GM12873 (cell line): ENCODE data around the gene FOXC1.

Experiments
- CTCF ChIP-seq: IDR thresholded peaks from 2 replicates; pipeline ENCODE4 v1.5.1; 2012; ENCODE audit warnings: low read depth, mild to moderate bottlenecking, moderate library complexity, low read length, control low read depth; ENCODE audit not compliant: insufficient read depth; ENCODE audit errors: missing control alignments

The FOXC1 gene

GRCh38 chr6:1591243-1591642, 18.5 kb upstream of the FOXC1 start:
- no peak for TF ChIP-seq CTCF

- TF ChIP-seq CTCF, result no peak
These were observed 17.8 kb upstream of the FOXC1 start for GRCh38 chr6:1591926-1592325.

- TF ChIP-seq CTCF, result no peak
These were observed 16.9 kb upstream of the FOXC1 start for GRCh38 chr6:1592852-1593251.

DNA sequence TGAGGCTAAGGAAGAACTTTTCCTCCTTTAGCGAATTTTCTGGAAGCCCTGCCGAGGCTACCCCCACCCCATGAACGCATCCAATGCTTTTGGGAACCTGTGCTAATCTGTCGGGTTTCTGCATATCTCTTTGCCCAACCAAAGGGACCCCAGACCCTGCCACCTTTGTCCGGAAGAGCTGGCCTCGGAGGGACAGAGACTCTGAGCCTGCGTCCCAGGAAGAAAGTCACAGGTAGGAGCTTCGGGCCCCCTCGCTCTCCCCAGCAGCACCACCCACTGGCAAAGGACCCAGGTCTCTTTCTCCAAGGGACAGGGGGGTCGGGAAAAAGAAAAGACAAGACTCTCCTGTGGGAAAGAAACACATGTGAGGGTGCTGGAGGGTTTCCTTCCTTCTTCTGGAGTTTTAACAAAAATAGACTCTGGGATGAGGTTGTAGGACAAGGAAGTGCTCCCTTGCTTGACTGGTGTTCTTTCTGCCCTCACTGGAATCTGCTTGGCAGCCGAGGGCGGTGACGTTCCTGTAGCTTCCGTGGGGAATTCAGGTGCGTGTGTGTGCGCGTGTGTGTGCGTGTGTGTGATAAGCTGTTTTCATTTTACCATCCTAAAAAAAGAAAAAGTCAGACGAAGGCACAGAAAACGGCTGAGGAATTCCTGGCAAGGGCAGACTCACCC, 16.3 kb upstream of the FOXC1 start:
- no peak for TF ChIP-seq CTCF

DNA sequence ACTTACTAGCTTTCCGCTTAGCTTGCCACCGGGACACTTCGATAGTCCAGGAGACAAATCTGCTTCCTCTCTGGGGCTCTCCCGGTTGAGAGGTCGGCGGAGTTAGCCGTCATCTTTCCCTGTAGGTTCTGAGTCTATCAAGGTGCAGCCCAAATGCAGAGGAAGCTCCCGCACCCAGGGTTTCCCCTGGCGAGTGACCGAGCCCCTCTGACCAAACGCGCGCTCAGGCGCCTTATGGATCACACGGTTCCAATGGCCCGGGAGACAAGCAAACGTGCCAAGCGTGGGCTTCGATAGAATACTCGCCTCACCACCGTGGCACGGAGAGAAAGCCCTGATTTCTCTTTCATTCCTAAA, 15.8 kb upstream of the FOXC1 start:
- TF ChIP-seq CTCF, result no peak

DNA sequence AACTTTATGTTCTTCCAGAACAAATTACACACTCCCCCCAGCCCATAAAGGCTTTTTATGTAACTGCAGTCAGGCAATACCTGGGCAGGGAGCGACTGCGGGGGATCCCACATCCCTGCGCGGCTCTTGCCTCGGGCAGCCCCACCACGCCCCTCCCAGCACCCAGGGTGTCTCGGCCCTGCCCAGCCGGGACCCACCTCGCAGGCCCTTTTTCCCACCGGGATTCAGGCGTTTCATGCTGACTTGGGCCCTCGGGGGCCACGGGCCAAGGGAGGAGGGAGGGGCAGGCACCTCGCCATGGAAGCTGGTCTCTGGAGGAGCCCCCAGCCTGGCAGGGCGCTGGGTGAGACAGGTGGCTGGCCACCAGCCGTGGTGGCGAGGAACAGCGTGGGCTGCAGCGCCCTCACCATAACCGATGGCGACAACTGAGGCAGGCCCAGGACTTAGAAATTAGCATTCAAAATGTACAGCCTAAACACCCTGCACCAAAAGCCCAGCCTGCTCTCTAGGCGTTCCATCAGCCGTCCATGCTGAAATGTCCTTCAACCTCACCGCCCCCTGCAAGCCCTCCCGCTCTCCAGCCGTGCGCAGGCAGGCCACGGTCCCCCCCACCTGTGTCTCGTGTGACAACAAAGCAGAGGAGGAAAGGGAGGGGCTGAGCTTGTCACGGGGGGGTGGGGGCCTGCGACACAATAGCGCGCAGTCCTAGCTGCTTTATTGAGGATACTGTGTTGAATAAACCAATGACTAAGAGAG, 15.1 kb upstream of the FOXC1 start:
- no peak for TF ChIP-seq CTCF

DNA sequence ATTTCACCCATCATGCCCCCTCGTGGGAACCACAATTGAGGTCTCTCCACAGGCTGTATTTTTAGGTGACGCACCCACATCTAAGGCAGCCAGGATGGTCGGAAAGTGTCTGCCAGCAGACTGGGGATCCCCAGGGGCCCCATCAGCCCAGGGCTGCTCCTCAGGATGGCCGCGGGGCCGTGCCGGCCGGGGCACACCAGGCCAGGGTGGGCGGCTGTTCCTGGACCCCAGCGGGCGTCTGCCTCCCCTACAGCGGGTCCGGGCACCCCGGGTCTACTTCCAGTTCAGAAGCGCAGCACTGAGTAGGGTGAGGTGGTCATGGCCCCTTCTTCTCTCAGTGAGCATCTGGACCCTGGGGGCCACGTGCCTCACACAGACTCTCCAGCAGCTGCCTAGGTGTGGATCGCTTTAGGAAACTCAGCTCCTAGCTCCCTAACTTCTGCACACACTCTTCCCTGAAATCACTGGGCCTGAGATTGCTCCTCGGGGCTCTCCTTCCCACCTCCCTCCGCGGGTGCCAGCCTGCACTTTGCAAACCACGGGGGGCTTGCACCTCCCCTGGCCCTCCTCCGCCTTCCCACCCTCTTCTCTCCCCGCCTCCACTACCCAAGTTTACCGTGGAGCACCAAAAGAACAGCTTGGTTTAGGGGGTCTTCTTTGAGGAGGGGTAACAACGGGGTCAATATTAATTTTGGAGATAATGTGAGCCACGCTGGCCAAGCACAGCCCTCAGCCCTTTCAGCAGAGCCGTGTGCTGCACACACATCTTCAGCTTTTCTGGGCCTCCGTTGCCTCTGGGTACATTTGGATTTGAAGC, 14.2 kb upstream of the FOXC1 start:
- TF ChIP-seq CTCF, result no peak
